ENCODE data around the gene TRIM6.

DNA sequence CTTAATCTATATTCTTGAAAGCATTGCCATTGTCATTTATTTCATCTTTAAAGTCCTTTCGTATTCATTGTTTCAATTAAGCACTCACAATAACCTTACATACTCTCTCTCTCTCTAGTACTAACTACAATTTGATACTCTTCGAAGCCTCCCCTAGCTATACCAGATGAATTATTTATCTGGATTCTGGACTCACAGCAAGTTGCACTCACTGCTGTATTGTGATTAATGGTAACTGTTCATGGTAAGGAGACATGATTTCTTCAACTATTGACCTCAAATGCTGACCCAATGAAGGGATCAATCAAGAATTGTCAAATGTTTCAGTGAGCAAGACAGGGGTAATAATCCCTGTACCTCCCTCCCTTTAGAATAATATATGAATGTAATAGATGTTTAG lies 21.8 kb upstream of the TRIM6 start:
- TF ChIP-seq, protein P1, sequence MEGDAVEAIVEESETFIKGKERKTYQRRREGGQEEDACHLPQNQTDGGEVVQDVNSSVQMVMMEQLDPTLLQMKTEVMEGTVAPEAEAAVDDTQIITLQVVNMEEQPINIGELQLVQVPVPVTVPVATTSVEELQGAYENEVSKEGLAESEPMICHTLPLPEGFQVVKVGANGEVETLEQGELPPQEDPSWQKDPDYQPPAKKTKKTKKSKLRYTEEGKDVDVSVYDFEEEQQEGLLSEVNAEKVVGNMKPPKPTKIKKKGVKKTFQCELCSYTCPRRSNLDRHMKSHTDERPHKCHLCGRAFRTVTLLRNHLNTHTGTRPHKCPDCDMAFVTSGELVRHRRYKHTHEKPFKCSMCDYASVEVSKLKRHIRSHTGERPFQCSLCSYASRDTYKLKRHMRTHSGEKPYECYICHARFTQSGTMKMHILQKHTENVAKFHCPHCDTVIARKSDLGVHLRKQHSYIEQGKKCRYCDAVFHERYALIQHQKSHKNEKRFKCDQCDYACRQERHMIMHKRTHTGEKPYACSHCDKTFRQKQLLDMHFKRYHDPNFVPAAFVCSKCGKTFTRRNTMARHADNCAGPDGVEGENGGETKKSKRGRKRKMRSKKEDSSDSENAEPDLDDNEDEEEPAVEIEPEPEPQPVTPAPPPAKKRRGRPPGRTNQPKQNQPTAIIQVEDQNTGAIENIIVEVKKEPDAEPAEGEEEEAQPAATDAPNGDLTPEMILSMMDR (IDR thresholded peaks at IDR 0.05), result no peak
- no peak for TF ChIP-seq POLR2A (IDR thresholded peaks at IDR 0.05; ENCODE audit: low read depth)

Measured in esophagus muscularis mucosa (tissue), 3 donors.